Peyer's patch (tissue), 4 donors: Measurements from ENCODE around the gene CCNG1.

Experiments
- CTCF ChIP-seq, 6 experiments: fragments of 450-650 bp in 4 of 6; fragments of 200-600 bp in 2 of 6; sonication (generic) in 1 of 6; IDR thresholded peaks; one replicate each; pipeline ENCODE4 v1.5.1; 2017 to 2019; ENCODE audit warnings: antibody characterized with exemption in 6 of 6, mild to moderate bottlenecking in 3 of 6, moderate library complexity in 1 of 6
- POLR2A ChIP-seq, 2 donors: fragments of 450-650 bp; IDR thresholded peaks; one replicate each; pipeline ENCODE4 v1.5.1; 2017; ENCODE audit warnings: antibody characterized with exemption in 2 of 2, mild to moderate bottlenecking in 2 of 2, moderate library complexity in 2 of 2

GRCh38 chr5:163437011-163437308 is 435 bp upstream of the CCNG1 start:
- no peak for TF ChIP-seq POLR2A (IDR thresholded peaks at IDR 0.05)
- no peak for TF ChIP-seq CTCF (IDR thresholded peaks at IDR 0.05)
